Epithelial cell of esophagus (primary cell): ENCODE data around the gene PDE4B.

ENCODE experiments used
- DNase-seq: peaks from one replicate; pipeline ENCODE4 v3.0.0; 2010; ENCODE audit warnings: low read depth
- H3K4me3 ChIP-seq: 2 replicates; pipeline ENCODE4 v1.5.1; 2011; ENCODE audit warnings: mild to moderate bottlenecking, low read length, control low read depth
- CTCF ChIP-seq: IDR thresholded peaks from 2 replicates; pipeline ENCODE4 v1.5.1; 2011; ENCODE audit warnings: low read depth, mild to moderate bottlenecking, low read length, control low read depth, inconsistent platforms; ENCODE audit not compliant: insufficient read depth; ENCODE audit errors: missing control alignments

The PDE4B gene

GRCh38 chr1:66336641-66336990 is 543.9 kb downstream of the PDE4B start:
- no peak for TF ChIP-seq CTCF
- no peak overlapping the region for H3K4me3 ChIP-seq
- DNase-seq, result no peak

GRCh38 chr1:66337249-66337648 is 544.6 kb downstream of the PDE4B start:
- H3K4me3 ChIP-seq, result no peak overlapping the region
- no peak for DNase-seq
- no peak for TF ChIP-seq CTCF

- DNase-seq, result no peak
- no peak overlapping the region for H3K4me3 ChIP-seq
- TF ChIP-seq CTCF, result no peak
Observed at GRCh38 chr1:66339944-66340343, 547.2 kb downstream of the PDE4B start.

- TF ChIP-seq CTCF, result no peak
- DNase-seq, result no peak
- no peak overlapping the region for H3K4me3 ChIP-seq
Observed at GRCh38 chr1:66341446-66342089, 548.9 kb downstream of the PDE4B start.

GRCh38 chr1:66342707-66343106 is 550.0 kb downstream of the PDE4B start:
- no peak overlapping the region for H3K4me3 ChIP-seq
- DNase-seq, result no peak
- no peak for TF ChIP-seq CTCF

GRCh38 chr1:66343569-66344325 is 551.1 kb downstream of the PDE4B start:
- DNase-seq, result no peak
- no peak for TF ChIP-seq CTCF
- H3K4me3 ChIP-seq, result no peak overlapping the region
